ENCODE data around the gene CD9. TPM values are rescaled to one million over a fixed set of nuclear protein-coding genes. Genes with fewer than 3 reads are reported as not detected.

CD9 gene
- polyA plus RNA-seq, 5 donors = 117 to 154 (median 129) TPM

DNA sequence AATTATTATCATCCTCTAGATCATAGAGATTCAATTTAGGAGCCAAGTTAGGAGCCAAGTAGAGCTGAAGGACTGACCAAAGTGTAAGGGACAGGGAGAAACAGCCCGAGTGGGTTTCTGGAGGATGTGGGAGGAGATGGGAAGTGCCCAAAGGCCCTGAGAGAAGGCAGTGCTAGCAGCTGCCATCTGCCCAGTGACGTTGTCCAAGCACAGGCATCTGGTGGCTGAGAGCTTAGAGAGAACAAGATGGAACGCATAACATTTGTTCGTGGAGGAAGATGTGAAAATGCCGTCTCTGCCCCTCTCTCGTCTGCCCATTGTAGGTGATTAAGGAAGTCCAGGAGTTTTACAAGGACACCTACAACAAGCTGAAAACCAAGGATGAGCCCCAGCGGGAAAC, 34.7 kb downstream of the CD9 start:
- DNase-seq = no peak

- no peak for DNase-seq
Measured at GRCh38 chr12:6235499-6235898, 35.3 kb downstream of the CD9 start.

DNA sequence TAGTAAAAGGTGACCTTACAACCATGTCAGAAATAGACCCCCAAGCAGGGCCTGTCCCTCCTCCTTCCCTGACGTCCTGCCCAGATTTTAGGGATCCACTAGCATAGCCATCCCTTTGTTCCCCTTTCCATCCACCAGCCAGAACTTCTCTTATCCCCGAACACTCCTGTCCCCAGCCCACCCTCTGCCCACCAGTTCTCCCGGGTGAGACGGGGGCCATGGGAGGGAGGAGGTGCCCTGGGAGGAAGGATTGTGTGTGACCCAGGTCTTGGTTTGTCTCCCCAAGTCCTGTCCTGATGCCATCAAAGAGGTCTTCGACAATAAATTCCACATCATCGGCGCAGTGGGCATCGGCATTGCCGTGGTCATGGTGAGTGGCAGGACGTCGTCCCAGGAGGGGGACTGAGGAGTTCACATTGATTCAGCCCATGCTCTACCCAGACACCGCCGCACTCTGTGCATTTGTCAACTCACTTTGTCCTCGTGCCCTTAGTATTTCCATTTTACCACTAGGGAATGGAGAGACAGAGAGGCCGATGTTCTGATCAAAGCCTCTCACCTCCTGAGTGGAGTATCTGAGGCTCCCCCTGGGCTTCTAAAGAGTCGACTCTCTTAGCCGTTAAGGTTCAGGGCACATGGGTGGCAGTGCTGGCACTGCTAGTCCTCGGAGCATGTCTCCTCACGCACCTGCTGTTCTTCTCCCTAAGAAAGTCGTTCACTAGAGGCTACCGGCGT, 35.9 kb downstream of the CD9 start:
- DNase-seq = no peak

- no peak for DNase-seq
Measured at GRCh38 chr12:6236641-6236940, 36.4 kb downstream of the CD9 start.

- DNase-seq = no peak
Measured at GRCh38 chr12:6237830-6238229, 37.6 kb downstream of the CD9 start.

- no peak for DNase-seq
Measured at GRCh38 chr12:6238875-6239274, 38.7 kb downstream of the CD9 start.

- peak in 1 of 2 donors; percentile 56 for DNase-seq
Measured at GRCh38 chr12:6241495-6241894, 41.3 kb downstream of the CD9 start.

GRCh38 chr12:6249580-6249979, 49.4 kb downstream of the CD9 start:
- no peak for DNase-seq

DNA sequence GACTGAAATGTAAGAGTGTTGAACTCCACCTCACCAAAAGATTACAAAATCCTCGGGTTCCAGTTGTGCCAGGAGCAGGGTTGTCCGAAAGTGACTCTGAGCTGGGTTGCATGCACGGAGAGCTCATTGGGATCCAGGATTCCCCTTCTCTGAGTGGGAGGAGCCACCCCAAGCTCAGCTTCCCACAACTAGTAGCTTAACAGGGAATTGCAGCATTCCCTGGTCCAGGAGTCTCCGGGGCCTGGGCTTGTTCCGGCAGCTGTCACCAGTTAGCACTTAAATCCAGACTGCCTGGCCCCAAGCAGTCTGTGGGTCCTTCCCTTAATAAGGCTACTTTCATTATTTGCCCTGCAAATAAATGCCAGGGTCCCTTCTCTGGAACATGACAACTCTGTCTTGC, 50.1 kb downstream of the CD9 start:
- DNase-seq = no peak

DNA sequence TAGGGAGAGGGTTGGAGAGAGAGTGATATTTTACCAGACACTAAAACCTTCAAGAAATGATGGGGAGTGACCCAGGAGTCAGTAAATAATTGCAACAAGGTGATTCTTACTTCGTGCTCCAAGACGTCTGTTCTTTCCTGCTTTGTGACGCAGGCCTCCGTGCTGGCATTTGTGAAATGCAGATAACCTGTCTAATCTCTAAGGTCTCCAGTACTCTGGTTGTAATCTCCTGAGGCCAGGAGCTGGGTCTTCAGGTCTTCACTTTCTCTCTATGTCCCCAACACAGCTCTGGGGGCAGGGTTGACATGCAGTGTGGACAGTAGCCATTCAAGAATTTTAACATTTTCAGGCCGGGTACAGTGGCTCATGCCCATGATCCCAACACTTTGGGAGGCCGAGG, 53.1 kb downstream of the CD9 start:
- no peak for DNase-seq

DNA sequence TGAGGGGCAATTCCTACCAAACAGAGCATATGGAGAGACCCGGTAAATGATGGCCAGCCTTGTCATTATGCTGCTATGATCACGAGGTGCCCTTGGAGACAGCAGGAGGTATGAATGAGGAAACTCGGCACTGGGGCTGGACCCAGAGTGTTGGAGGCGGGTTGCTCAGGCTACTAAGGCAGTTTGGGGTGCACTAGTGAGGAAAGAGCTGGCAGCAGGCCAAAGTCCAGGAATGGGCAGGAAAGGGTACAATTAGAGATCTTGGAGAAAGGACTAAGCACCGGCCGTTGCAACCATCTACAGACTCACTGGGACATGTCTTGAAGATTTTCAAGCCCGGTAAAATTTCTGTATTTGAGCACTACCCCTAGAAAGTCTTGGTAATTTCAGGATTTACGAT, 54.3 kb downstream of the CD9 start:
- no peak for DNase-seq

- DNase-seq = no peak
Measured at GRCh38 chr12:6257007-6257406, 56.8 kb downstream of the CD9 start.

- DNase-seq = no peak
Measured at GRCh38 chr12:6262211-6262610, 62.0 kb downstream of the CD9 start.

DNA sequence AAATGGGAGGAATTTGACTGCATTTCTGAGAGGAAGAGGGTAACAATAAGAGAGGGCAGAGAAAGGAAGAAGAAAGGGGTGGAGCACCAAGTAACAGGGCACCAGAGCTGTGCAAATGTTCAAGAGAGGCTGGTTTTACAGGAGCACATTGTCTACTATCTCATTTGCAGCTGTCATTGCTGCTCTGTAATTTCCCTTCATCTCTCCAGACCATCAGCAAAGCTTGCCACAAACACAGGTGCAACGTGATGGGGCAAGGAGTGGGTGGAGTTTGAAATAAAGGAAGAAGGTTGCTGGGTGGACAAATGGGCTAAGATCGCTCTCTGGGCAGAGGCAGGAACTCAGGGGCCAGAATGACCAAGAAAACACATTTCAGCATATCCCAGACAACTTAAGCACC, 62.4 kb downstream of the CD9 start:
- no peak for DNase-seq

- no peak for DNase-seq
Measured at GRCh38 chr12:6263931-6264330, 63.7 kb downstream of the CD9 start.

DNA sequence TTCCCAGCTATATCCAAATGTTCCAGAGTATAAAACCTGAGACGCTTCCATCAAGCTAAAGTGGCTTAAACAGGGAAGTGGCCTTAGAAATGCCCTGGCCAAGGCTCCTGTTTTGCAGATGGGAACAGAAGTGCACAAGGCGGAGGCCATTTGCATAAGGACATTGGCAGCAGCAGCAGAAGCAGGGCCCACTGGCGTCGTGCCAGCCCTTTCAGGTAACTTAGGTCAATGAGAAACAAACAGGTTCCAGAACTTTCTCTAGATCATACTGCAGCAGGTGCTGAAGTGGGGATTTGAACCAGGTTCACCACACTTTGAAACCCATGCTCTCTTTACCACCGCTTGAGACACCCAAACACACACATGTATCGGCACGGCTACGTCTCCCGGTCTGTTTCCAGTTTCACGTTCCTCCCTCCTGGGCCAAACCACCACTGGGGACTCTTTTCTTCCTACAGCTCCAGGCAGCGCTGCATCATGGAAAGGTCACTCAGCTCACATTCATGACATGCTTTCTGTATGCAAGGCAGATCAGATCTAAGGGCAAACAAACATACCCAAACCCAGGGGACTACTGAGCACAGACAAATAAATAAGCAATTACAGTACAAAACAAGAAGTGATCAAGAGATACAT, 64.3 kb downstream of the CD9 start:
- DNase-seq = no peak

DNA sequence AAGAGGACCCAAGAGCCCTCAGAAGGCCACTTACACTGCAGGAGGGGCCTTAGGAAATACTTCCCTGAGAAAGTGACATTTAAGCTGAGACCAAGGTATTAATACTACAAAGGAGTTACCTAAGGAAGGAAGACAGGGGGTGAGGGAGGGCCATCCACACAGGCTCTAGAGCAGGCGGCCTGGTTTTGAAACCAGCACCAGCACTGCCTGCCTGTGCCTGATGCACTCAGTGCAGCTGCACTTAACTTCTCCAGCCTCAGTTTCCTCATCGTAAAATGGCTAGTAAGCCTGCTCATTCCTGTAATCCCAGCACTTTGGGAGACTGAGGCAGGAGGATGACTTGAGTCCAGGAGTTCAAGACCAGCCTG, 64.8 kb downstream of the CD9 start:
- no peak for DNase-seq

GRCh38 chr12:6266541-6266966, 66.4 kb downstream of the CD9 start:
- no peak for DNase-seq

GRCh38 chr12:6266971-6267721, 66.9 kb downstream of the CD9 start:
- DNase-seq = no peak

GRCh38 chr12:6268484-6269157, 68.4 kb downstream of the CD9 start:
- no peak for DNase-seq

DNA sequence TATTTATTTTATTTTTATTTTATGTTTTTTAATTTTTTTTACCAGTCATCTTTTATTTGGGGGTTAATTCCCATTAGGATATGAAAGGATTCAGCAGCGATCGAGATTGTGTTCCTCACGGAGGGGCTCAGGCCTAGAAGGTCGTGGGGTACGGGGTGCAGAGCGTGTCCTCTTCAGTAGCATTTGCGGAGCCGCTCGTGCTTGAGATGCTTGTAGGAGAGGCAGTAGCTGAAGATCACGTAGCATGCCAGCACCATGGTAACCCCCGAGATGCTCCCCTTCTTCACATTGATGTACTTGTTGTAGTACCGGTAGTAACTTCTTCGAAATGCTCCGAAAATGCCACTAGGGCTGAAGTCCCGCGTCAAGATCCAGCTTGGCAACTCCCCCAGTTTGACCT, 69.8 kb downstream of the CD9 start:
- DNase-seq = no peak

GRCh38 chr12:6271281-6271680, 71.1 kb downstream of the CD9 start:
- no peak for DNase-seq

All from right lung (tissue), 5 donors.